HG02938 (cell line): ENCODE measurements around the gene HMCN1.

Source experiments
- ATAC-seq: cut with Tn5 transposase; IDR thresholded peaks from one replicate; pipeline ENCODE4 v1.9.1; 2021; ENCODE audit warnings: mild to moderate bottlenecking, moderate library complexity; ENCODE audit not compliant: unreplicated experiment

HMCN1 gene

GRCh38 chr1:185733818-185734735, at the start of gene HMCN1:
Gene HMCN1, plus strand, starts transcription at chr1:185734391. Its CDS starts 389 bp downstream, at chr1:185734780.
- ATAC-seq = no peak

- ATAC-seq = no peak
Observed at GRCh38 chr1:185686821-185687778, 47.1 kb upstream of the HMCN1 start.

GRCh38 chr1:185690527-185690926, 43.7 kb upstream of the HMCN1 start:
- ATAC-seq = no peak

GRCh38 chr1:185693654-185694053, 40.5 kb upstream of the HMCN1 start:
- ATAC-seq = peak; percentile 28

GRCh38 chr1:185694081-185694480, 40.1 kb upstream of the HMCN1 start:
- ATAC-seq = peak; percentile 91

- no peak for ATAC-seq
Observed at GRCh38 chr1:185695299-185695698, 38.9 kb upstream of the HMCN1 start.

DNA sequence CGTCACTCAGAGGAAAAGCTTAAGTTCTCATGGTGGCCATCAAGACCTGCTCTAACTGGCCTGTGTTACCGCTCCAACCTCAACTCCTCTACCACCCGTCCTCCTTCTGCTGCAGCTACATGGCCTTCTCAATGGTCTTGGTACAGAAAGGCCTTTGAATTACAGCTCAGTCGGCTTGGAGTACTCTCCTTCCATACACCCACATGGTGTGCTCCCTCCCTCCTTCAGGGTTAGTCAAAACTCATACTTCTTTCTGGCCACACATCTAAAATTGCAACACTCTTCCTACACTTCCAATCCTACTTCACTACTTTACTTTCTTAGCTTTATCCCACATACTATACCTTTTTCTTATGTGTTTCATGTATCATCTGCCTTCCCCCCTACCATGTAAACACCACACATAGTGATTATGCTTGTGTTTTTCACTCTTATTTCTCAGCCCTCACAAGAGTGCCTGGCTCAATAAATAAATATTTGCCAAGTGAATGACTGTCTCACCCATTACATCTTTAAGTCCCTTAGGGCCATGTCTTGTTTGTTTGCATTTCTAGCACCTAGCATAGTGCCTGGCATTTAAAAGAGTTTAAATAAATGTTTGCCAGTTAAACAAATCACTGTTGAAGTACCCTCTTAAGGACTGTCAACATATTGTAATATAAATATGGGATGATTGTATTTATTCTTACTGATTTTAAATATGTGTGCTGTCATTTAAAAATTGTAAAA, 37.6 kb upstream of the HMCN1 start:
- no peak for ATAC-seq

GRCh38 chr1:185699874-185700273, 34.3 kb upstream of the HMCN1 start:
- no peak for ATAC-seq

- no peak for ATAC-seq
Observed at GRCh38 chr1:185701650-185702049, 32.5 kb upstream of the HMCN1 start.

GRCh38 chr1:185704181-185704580, 30.0 kb upstream of the HMCN1 start:
- ATAC-seq = no peak

DNA sequence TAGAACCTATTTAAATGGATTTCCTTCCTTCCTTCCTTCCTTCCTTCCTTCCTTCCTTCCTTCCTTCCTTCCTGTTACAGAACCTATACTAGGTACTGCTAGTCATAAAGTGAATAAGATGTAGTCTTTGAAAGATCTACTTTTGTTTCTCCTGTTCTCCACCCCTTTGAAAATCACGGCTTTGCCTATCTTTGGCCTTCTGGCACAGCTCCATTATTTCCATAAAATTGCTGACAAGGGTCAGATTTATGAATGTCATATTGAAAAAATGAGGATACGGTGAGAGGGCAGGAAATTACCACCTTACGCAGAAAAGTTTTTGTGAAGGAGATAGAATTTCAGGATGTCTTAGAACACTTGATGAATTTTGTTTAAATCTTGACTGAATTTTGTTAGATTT, 18.1 kb upstream of the HMCN1 start:
- no peak for ATAC-seq

DNA sequence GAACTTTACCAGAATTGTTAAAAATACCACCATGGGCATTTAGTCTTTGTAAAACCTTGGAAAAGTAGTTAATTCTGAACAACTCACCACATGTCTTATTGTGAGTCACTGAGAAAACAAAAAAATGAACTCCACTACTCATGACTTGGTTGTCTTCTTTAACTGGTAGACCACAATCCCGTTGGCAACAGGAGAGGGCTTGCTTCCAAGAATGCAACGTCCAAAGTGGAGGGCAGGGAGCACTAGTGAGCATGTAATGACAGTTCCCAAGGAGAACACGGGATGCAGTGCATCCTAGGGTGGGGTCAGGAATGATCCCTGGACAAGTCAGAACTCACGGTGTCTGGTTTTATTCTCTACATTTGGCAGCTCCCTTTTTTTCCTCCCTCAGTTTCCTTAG, 15.2 kb upstream of the HMCN1 start:
- ATAC-seq = no peak

- no peak for ATAC-seq
Observed at GRCh38 chr1:185720633-185721272, 13.4 kb upstream of the HMCN1 start.

DNA sequence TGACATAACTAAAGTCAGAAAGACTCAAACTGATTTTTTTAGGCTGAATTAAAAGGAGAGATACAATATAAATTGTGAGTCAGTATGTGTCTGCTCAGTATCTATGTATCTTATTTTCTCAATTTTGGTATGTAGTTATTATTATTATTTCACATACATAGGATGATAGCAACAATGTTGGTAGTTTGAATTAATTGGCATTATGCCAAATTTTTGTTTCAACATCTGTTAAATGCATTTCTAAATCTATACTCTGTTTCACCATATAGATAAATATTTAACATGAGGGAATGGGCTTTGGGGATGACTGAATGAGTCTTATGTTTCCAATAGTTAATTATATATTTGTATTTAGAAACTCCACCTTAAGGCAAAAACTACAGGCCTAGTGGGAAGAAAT, 12.6 kb upstream of the HMCN1 start:
- ATAC-seq = no peak

DNA sequence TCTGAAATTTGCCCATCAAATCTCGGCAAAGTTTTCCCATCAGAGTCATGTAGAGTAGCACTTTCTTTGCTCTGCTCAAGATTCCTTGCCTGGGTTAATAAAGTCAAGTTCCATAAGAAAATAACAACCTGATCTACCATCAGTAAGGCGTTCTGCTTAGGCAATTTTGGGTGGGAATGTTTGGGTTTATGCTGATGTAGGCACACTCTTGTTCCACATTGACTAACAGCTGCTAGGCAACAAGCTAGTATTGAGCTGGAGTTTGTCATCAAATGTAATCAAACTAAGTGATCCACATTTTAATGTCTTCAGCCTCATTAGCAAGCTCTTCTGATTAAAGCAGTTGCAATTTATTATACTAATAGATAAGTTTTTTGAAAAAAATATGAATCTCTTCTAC, 12.1 kb upstream of the HMCN1 start:
- ATAC-seq = no peak

DNA sequence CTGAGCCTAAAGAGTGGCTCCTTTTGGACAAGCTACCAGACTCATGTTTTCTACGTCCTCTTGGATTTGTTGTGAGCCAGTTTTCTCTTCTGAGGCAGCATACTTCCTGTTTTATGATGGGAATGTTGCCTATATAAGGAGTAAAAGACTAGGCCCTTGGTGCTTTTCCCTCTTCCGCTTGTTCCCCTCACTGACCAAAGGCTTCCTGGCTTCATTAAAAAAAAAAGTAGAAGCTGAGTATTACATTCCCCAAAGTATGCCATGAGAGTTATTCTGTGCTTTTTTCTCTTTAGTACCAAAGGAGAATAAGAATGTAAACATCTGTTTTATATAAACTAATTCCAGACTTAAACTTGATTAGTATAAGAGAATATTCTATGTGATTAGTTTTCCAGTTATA, 6.5 kb upstream of the HMCN1 start:
- ATAC-seq = no peak

DNA sequence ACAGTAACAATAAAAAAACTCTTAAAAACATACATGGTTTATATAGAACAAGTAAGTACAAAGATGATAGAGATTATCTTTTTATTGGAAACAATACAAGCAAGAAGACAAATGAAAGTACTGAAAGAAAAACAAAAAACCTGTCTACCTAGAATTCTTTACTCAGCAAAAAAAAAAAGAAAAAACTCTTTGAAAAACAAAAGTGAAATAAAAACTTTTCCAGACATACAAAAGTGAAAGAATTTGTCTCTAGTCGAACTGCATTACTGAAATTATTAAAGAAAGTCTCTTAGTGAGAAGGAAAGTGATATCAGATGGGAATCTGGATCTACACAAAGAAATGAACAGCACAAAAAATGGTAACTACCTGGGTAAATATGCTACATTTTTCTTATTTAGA, 2.7 kb upstream of the HMCN1 start:
- no peak for ATAC-seq

DNA sequence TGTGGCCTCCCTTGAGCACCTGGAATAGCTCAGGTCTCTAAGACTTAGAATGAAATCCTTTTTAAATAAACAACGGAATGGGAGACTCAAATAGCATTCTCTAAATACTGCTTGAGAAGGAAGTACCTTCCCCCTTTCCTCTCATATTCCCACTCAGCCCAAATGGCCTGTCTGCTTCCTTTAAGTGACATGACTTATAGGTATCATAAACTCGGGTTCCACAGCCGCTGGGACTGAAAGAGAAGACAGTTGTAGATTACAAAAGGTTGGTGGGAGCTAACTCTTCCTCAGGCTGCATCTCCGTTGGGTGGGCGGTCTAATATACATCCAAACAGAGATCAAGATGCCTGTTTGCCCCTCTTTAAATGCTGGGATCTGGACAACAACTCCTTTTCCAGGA, 1.2 kb upstream of the HMCN1 start:
- no peak for ATAC-seq

GRCh38 chr1:185734929-185735700, 924 bp downstream of the HMCN1 start:
- ATAC-seq = no peak

DNA sequence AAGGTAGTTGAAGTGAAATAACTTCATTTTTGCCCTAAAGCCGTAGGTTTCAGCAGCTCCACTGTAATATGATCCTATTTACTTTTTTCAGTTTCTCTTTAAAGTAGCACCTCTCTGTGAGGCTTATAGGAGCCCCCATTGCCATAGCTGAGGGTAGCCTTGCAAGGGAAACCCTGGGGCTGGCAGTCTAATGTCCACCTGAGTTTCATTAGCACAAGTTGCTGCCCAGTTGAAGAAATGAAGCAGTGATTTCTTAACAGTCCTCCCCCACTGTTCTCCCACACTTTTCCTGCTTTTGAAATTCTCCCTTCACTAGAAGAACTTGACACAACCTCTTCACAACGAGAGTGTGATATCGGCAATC, 1.5 kb downstream of the HMCN1 start:
- ATAC-seq = no peak
